Omental fat pad (tissue), 4 donors: Measurements from ENCODE around the gene FIP1L1. TPM values are rescaled to one million over a fixed set of nuclear protein-coding genes. Genes with fewer than 3 reads are reported as not detected.

Source experiments
- ATAC-seq: fragments of 150-250 bp; one replicate; pipeline ENCODE4 v1.9.1; 2016; ENCODE audit warnings: mild to moderate bottlenecking, moderate library complexity; ENCODE audit not compliant: low FRiP score
- DNase-seq: peaks from one replicate; pipeline ENCODE4 v3.0.0-alpha.2; 2019; ENCODE audit warnings: low spot score
- CTCF ChIP-seq, 3 donors: fragments of 450-650 bp; IDR thresholded peaks; one replicate each; pipeline ENCODE4 v1.5.1; 2016 to 2017; ENCODE audit warnings: antibody characterized with exemption in 3 of 3, mild to moderate bottlenecking in 3 of 3, moderate library complexity in 2 of 3
- total RNA-seq, 4 donors: library from RNA; depleted of rRNA; stranded (reverse); fragments of >200 nt; gene quantifications; one replicate each; pipeline ENCODE4 v1.1.0, GENCODE V29; 2016

The FIP1L1 gene
- total RNA-seq, 4 donors from 2014 or later = 31.6 to 51.4 (median 38.7) TPM

- no peak for TF ChIP-seq CTCF (IDR thresholded peaks at IDR 0.05)
- ATAC-seq (no peak), DNase-seq (no peak)
These were observed 132.9 kb downstream of the FIP1L1 start for GRCh38 chr4:53510321-53510720.

Other genes with a start within 250 kb of the FIP1L1 start
- 10 to 100 TPM; 26.4 to 65.6 (median 28.4) TPM for gene SCFD2, start 11.6 kb upstream of the FIP1L1 start, total RNA-seq
- gene LNX1, start 213.8 kb downstream of the FIP1L1 start, total RNA-seq = 10 to 100 TPM in 2 of 4 donors, 1 to 10 TPM in 2; 7.2 to 72.4 (median 19.0) TPM